ENCODE results near the gene TGFBR2.

TGFBR2 gene

GRCh38 chr3:30648670-30649357 lies 42.4 kb downstream of the TGFBR2 start:
- H3K36me3 Mint-ChIP-seq (ENCODE audit: low read depth): peaks cover 81% of the 10 kb centered on the region
- no peak overlapping the region for H3K27ac Mint-ChIP-seq
- H3K4me1 Mint-ChIP-seq: peaks cover 18% of the 10 kb centered on the region
- TF ChIP-seq CTCF (IDR thresholded peaks at IDR 0.05; ENCODE audit: unreplicated experiment in 3 of 3): no peak
- H3K4me3 Mint-ChIP-seq: no peak overlapping the region
- H3K27me3 Mint-ChIP-seq (ENCODE audit: low read depth): no peaks in the 10 kb centered on the region
- H3K9me3 Mint-ChIP-seq: no peaks in the 10 kb centered on the region

GRCh38 chr3:30649572-30650318 lies 43.3 kb downstream of the TGFBR2 start:
- Mint-ChIP-seq H3K4me1 (peaks cover 15% of the 10 kb centered on the region), H3K27me3 (ENCODE audit: low read depth) (no peaks in the 10 kb centered on the region), H3K9me3 (no peaks in the 10 kb centered on the region), H3K27ac (no peak overlapping the region), H3K4me3 (no peak overlapping the region), H3K36me3 (ENCODE audit: low read depth) (peaks cover 82% of the 10 kb centered on the region)
- TF ChIP-seq CTCF (IDR thresholded peaks at IDR 0.05; ENCODE audit: unreplicated experiment in 3 of 3): no peak

- Mint-ChIP-seq H3K36me3 (ENCODE audit: low read depth) (peaks cover 81% of the 10 kb centered on the region), H3K4me1 (peaks cover 17% of the 10 kb centered on the region), H3K9me3 (no peaks in the 10 kb centered on the region), H3K27ac (no peak overlapping the region), H3K4me3 (no peak overlapping the region), H3K27me3 (ENCODE audit: low read depth) (no peaks in the 10 kb centered on the region)
- TF ChIP-seq CTCF (IDR thresholded peaks at IDR 0.05; ENCODE audit: unreplicated experiment in 3 of 3): no peak
Measured at GRCh38 chr3:30650348-30650995, 44.1 kb downstream of the TGFBR2 start.

- Mint-ChIP-seq H3K27ac (no peak overlapping the region), H3K4me1 (peaks cover 44% of the 10 kb centered on the region), H3K36me3 (ENCODE audit: low read depth) (peaks cover 78% of the 10 kb centered on the region), H3K9me3 (no peaks in the 10 kb centered on the region), H3K4me3 (no peak overlapping the region), H3K27me3 (ENCODE audit: low read depth) (no peaks in the 10 kb centered on the region)
- no peak for TF ChIP-seq CTCF (IDR thresholded peaks at IDR 0.05; ENCODE audit: unreplicated experiment in 3 of 3)
Measured at GRCh38 chr3:30654269-30654668, 47.9 kb downstream of the TGFBR2 start.

- H3K4me3 Mint-ChIP-seq: no peak overlapping the region
- TF ChIP-seq CTCF (IDR thresholded peaks at IDR 0.05; ENCODE audit: unreplicated experiment in 3 of 3): no peak
Measured at GRCh38 chr3:30655187-30655812, 48.9 kb downstream of the TGFBR2 start.

More at GRCh38 chr3:30655187-30655812, 48.9 kb downstream of the TGFBR2 start:
- Mint-ChIP-seq H3K4me1 (peaks cover 47% of the 10 kb centered on the region), H3K36me3 (ENCODE audit: low read depth) (peaks cover 68% of the 10 kb centered on the region), H3K27me3 (ENCODE audit: low read depth) (no peaks in the 10 kb centered on the region), H3K9me3 (no peaks in the 10 kb centered on the region), H3K27ac (peak overlapping the region in 1 of 3 experiments; percentile 45)

Data from nephron (organoid).